ENCODE data around the gene ALG5.

ALG5 gene

DNA sequence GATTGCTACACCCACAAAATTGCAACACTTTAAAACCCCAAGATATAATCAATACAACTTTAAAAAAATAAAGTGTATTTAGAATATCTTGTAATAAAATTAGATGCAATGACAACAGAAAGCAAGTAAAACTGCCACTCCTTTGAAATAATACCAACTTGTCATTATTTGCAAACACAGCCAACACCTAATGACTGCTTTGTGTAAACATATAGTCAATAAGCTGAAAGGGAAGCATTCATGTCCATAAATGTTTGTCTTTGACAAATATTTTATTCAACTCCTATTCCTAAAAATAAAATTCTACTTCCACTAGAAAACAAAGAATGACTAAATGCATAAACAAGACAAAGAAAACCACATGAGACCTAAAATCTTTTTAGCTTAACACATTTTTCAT, 85.7 kb downstream of the ALG5 start:
- no peak for DNase-seq

DNA sequence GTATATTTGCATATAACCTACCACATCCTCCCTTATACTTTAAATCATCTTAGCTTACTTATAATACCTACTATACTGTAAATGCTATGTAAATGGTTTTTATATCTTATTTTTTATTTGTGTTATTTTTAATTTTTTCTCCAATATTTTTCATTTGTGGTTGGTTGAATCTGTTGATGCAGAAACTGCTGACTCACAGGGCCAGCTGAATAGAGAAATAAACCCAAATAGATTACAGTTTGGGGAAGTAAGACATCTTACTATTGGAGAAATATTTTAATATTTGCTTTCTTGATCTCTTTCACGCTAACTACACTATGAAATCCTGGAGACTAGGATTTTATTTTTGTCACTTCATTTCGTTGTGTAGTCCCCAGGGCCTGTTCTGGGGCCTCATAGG, 86.2 kb downstream of the ALG5 start:
- no peak for DNase-seq

DNA sequence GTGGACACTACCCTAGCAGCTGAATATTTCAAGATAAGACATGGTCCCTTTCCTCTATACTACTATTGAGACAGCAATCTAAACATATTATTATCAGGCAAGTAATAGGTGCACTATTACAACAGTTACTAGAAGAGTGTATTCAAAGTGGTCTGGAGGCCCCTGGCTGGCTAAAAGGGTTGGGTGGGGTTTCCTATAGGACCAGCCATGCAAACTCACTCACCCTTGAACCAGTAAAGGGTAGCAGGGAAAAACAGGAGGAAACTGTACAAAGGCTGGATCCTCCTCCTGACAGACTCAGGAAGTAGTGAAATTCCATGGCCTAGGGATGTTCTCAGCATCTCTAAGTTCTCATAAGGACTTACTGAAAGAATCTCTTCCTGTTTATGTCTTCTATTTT, 86.8 kb downstream of the ALG5 start:
- no peak for DNase-seq

DNA sequence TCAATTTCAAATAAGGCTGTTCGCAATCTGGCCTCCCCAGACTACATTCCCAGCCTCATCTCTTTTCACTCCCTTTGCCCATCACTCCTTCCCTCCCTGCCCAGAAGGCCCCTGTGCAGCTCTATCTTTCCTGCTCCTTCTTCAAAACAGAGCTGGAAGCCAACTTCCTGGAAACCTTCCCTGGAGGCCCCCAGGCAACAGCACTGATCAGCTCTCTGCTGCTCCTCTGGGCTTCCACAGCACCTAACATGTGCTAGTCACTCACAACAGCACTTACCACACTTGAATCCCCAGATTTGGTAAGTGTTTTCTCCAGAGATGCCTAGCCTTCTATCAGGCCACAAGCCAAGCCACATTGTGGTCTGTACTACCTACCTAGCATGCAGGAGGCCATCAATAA, 88.6 kb downstream of the ALG5 start:
- DNase-seq: no peak

DNA sequence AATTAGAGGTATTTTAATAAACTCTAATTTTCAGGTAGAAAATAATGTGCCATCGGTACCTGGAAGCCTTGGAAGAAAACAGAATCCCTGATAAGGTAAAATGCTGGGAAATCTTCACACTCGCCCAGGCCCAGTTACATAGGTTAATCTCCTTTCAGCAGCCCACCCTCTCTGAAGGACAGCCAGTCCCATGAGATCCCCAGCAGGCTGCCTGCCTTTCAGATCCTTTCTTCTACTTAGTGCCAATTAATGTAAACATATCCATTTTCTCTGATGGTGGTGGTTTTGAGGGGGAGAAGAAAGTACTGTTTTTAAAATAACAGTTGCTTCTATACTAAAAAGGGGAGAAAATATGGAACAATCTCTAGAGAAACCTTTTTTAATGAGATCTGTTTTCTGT, 91.3 kb downstream of the ALG5 start:
- no peak for DNase-seq

DNA sequence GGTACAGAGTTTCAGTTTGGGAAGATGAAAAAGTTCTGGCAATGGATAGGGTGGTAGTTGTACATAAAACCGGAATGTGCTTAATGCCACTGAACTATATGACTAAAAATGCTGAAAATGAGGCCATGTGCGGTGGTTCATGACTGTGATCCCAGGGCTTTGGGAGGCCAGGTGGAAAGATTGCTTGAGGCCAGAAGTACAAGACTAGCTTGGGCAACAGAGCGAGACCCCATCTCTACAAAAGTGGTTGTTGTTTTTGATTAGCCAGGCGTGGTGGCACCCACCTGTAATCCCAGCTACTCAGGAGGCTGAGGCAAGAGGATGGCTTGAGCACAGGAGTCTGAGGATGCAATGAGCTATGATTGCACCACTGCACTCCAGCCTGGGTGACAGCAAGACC, 91.9 kb downstream of the ALG5 start:
- DNase-seq: no peak

DNA sequence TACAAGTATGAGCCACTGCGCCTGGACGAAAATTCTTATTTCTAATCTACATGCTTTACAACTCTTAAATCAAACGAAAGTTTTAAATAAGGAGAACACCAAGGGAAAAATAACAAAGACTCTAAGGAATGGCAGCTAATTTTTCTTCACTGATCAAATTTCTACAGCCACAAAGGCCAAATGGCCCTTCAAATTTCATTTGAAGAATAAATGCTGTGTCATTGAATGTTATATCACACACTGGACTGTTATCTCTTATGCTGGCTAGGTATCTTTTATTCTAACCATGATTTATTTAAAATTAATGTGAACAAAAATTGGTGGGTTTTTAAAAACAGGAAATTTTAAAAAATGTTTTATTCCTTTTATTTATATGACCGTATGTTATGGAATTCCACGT, 93.2 kb downstream of the ALG5 start:
- DNase-seq: no peak

DNA sequence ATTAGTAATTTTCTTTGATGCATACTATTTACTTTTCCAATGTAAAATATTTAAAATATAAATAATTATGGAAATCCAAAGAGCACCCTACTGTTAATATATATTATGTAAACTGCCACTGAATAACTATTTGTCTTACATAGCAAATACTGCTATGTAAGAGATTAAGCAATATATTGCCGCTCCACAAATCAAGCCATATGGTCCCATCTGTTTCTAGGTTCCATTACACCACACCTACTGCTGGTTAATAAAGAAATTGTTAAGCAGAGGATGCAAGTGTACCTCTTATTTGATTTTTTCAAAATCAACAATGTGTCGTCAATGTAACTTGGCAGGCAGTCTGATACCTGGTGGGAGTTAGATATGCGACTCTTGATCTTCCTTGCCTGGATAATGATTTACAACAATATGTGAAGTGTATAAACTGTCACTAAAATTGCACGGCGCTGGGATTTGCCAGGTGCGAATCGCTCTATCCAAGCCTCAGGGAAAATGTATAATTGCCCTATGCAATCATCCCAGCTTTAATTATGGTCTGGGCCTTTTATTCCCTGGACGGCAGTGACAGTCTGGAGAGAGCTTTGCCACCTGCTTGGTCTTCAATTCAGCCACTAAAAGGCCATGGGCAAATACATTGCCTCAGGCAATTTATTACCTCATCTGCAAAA, 95.1 kb downstream of the ALG5 start:
- peak; percentile 86 for DNase-seq
